Measurements from ENCODE around the gene UXS1. TPM values are rescaled to one million over a fixed set of nuclear protein-coding genes. Genes with fewer than 3 reads are reported as not detected.

The UXS1 gene
- total RNA-seq, 1 donor from 2014 or later, result 38.0 TPM

DNA sequence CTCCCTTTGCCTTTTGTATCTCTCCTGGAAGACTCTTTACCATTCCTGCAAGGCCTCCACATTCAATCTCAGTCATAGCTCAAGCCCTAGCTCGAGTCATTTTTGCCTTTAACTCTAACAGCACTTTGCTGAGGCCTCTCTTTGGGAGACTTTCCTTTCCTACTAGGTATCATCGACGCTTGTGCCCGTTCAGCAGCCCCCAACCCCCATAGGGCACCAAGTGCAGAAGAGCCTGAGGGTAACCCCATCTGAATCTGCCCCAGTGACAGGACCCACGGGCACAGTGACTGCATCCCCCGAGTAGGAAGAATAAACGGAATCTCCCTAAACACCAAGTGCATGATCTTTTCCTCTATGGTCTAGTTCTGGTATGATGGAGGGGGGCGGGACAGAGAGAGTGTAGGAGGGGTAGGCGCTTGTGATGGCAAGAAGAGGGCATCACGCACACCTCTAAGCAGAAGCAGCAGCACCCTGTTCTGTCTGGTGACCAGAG lies 66.3 kb downstream of the UXS1 start:
- H3K36me3 Mint-ChIP-seq, result peaks cover 44% of the 10 kb centered on the region
- peaks cover 13% of the 10 kb centered on the region for H3K79me2 ChIP-seq (ENCODE audit: low read depth)
- H3K4me2 ChIP-seq, result no peak overlapping the region
- H4K20me1 ChIP-seq (ENCODE audit: low read depth), result no peaks in the 10 kb centered on the region
- peaks cover 4% of the 10 kb centered on the region for H3K27me3 Mint-ChIP-seq (ENCODE audit: insufficient read depth, low read depth)
- peaks cover 2% of the 10 kb centered on the region for H3K9me3 Mint-ChIP-seq
- no peak for DNase-seq (ENCODE audit: low spot score)
- no peak overlapping the region for H3K27ac ChIP-seq
- peaks cover 9% of the 10 kb centered on the region for H3K4me1 ChIP-seq
- no peak overlapping the region for H3K27ac Mint-ChIP-seq
- peaks cover 4% of the 10 kb centered on the region for H3K4me1 Mint-ChIP-seq
- no peak overlapping the region for H3K4me3 Mint-ChIP-seq
- no peak overlapping the region for H2AFZ ChIP-seq (replicated peaks)
- H3K9me3 ChIP-seq (ENCODE audit: low read depth), result no peaks in the 10 kb centered on the region
- H3F3A ChIP-seq (ENCODE audit: low read depth), result no peaks in the 10 kb centered on the region
- no peak overlapping the region for H3K4me3 ChIP-seq
- no peak overlapping the region for H3K9ac ChIP-seq
- no peaks in the 10 kb centered on the region for H3K27me3 ChIP-seq
- H3K36me3 ChIP-seq, result no peaks in the 10 kb centered on the region
- TF ChIP-seq, protein P1, sequence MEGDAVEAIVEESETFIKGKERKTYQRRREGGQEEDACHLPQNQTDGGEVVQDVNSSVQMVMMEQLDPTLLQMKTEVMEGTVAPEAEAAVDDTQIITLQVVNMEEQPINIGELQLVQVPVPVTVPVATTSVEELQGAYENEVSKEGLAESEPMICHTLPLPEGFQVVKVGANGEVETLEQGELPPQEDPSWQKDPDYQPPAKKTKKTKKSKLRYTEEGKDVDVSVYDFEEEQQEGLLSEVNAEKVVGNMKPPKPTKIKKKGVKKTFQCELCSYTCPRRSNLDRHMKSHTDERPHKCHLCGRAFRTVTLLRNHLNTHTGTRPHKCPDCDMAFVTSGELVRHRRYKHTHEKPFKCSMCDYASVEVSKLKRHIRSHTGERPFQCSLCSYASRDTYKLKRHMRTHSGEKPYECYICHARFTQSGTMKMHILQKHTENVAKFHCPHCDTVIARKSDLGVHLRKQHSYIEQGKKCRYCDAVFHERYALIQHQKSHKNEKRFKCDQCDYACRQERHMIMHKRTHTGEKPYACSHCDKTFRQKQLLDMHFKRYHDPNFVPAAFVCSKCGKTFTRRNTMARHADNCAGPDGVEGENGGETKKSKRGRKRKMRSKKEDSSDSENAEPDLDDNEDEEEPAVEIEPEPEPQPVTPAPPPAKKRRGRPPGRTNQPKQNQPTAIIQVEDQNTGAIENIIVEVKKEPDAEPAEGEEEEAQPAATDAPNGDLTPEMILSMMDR (IDR thresholded peaks at IDR 0.05), result no peak
- TF ChIP-seq EZH2phosphoT487 (IDR thresholded peaks at IDR 0.05), result no peak

DNA sequence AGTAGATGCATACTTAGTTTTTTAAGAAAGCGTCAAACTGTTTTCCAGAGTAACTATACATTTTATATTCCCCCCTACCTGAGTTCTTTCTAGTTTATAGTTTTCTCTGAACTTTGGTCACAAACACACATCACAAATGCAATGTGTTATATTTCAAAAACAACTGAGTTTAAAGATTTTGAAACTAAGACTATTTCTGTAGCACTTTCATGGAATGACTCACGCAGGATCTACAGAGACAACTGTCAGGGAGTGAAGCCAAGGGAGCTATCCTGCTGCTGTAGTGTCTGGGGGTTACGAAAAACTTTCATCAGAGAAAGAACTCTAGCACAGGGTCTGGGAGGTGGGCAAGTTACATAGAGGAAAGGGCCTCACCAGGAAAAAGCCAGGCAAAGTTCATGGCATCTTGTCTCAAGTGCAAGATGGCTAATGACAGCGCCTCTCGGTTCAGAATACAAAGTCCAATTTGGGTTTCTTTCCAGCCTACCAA lies 66.8 kb downstream of the UXS1 start:
- H3K9me3 ChIP-seq (ENCODE audit: low read depth), result no peaks in the 10 kb centered on the region
- no peaks in the 10 kb centered on the region for H4K20me1 ChIP-seq (ENCODE audit: low read depth)
- Mint-ChIP-seq H3K36me3 (peaks cover 45% of the 10 kb centered on the region), H3K4me1 (peaks cover 4% of the 10 kb centered on the region), H3K27me3 (ENCODE audit: insufficient read depth, low read depth) (peaks cover 4% of the 10 kb centered on the region), H3K27ac (no peak overlapping the region), H3K4me3 (no peak overlapping the region), H3K9me3 (peaks cover 2% of the 10 kb centered on the region)
- H3K36me3 ChIP-seq, result no peaks in the 10 kb centered on the region
- no peaks in the 10 kb centered on the region for H3F3A ChIP-seq (ENCODE audit: low read depth)
- H3K4me1 ChIP-seq, result peaks cover 9% of the 10 kb centered on the region
- H3K27me3 ChIP-seq, result no peaks in the 10 kb centered on the region
- no peak overlapping the region for H3K27ac ChIP-seq
- peaks cover 13% of the 10 kb centered on the region for H3K79me2 ChIP-seq (ENCODE audit: low read depth)
- no peak overlapping the region for H3K4me2 ChIP-seq
- H3K4me3 ChIP-seq, result no peak overlapping the region
- no peak overlapping the region for H2AFZ ChIP-seq (replicated peaks)
- TF ChIP-seq, protein P1 (IDR thresholded peaks at IDR 0.05), result no peak
- TF ChIP-seq EZH2phosphoT487 (IDR thresholded peaks at IDR 0.05), result no peak
- TF ChIP-seq EZH2 (IDR thresholded peaks at IDR 0.05), result no peak
- no peak overlapping the region for H3K9ac ChIP-seq
- no peak for DNase-seq (ENCODE audit: low spot score)

DNA sequence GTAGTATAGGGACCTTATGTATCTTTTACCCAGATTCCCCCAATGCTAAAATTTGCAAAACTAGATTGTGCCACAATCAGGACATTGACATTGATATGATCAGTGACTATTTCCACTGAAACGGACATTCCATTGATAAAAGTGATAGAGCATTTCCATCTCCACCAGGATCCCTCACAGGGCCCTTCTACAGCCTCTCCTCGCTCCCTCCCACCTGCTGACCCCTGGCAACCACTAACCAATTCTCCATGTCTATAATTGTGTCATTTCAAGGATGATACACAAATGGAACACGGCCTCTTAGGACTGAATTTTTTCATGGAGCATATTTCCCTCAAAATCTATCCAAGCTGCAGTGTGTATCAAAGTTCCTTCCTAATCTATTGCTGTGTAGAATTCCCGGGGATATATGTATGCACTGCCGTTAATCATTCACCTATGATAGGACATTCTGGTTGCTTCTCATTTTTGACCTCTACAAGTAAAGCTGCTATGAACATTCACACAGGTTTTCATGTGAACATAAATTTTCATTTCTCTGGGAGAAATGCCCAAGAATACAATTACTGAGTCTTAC lies 67.3 kb downstream of the UXS1 start:
- TF ChIP-seq EZH2 (IDR thresholded peaks at IDR 0.05), result no peak
- TF ChIP-seq, protein P1 (IDR thresholded peaks at IDR 0.05), result no peak
- TF ChIP-seq EZH2phosphoT487 (IDR thresholded peaks at IDR 0.05), result no peak
- Mint-ChIP-seq H3K27me3 (ENCODE audit: insufficient read depth, low read depth) (peaks cover 4% of the 10 kb centered on the region), H3K9me3 (peaks cover 2% of the 10 kb centered on the region), H3K36me3 (peaks cover 45% of the 10 kb centered on the region), H3K4me1 (peaks cover 4% of the 10 kb centered on the region), H3K4me3 (no peak overlapping the region), H3K27ac (no peak overlapping the region)
- no peak overlapping the region for H3K27ac ChIP-seq
- no peak overlapping the region for H2AFZ ChIP-seq (replicated peaks)
- H3K79me2 ChIP-seq (ENCODE audit: low read depth), result peaks cover 13% of the 10 kb centered on the region
- DNase-seq (ENCODE audit: low spot score), result no peak
- no peaks in the 10 kb centered on the region for H4K20me1 ChIP-seq (ENCODE audit: low read depth)
- peaks cover 9% of the 10 kb centered on the region for H3K4me1 ChIP-seq
- H3K9ac ChIP-seq, result no peak overlapping the region
- H3K27me3 ChIP-seq, result no peaks in the 10 kb centered on the region
- H3K36me3 ChIP-seq, result no peaks in the 10 kb centered on the region
- no peaks in the 10 kb centered on the region for H3F3A ChIP-seq (ENCODE audit: low read depth)
- no peaks in the 10 kb centered on the region for H3K9me3 ChIP-seq (ENCODE audit: low read depth)
- H3K4me3 ChIP-seq, result no peak overlapping the region
- H3K4me2 ChIP-seq, result no peak overlapping the region

All from neural progenitor cell (in vitro differentiated cells).